K562 (cell line): Measurements from ENCODE around the gene FAM133A. TPM values are rescaled to one million over a fixed set of nuclear protein-coding genes. Genes with fewer than 3 reads are reported as not detected.

Source experiments
- ATAC-seq: fragments of 200-7000 bp; cut with Tn5 transposase; 3 replicates; pipeline ENCODE4 v1.9.1; 2020; ENCODE audit warnings: moderate library complexity
- BruUV-seq: library from RNA; stranded (reverse); fragments of 400-500 nt; replicated peaks from 2 replicates; lab custom pipeline; 2021; lab: Mats Ljungman, UMichigan
- CTCF ChIA-PET: fragments of 300-600 bp; formaldehyde crosslinking; extraction: SDS; loops from one replicate; lab custom pipeline; 2021; ENCODE audit warnings: low intra/inter-chr PET ratio; lab: Yijun Ruan, JAX
- POLR2A ChIA-PET: fragments of 300-600, 350-650 bp; sonication (Branson Sonifier 250); formaldehyde crosslinking; extraction: SDS; loops from one replicate; lab custom pipeline; 2021; ENCODE audit warnings: antibody characterized with exemption, inconsistent platforms; lab: Yijun Ruan, JAX
- DNase-seq, 4 experiments: peaks; one replicate each; pipeline versions ENCODE4 v3.0.0 to v3.0.0-alpha.2; 2011 to 2018; ENCODE audit warnings: low spot score in 3 of 4, mixed read lengths in 3 of 4; ENCODE audit errors: extremely low read depth in 1 of 4
- FAIRE-seq: peaks from 2 replicates; lab custom pipeline; 2011; peaks lifted over from hg19 to GRCh38; lab: Jason Lieb, UNC
- H2AFZ ChIP-seq: 2 replicates; pipeline ENCODE4 v1.6.0; 2011; ENCODE audit warnings: low read depth, low read length, control low read depth, inconsistent platforms
- H3K27ac ChIP-seq: fragments of 200-600 bp; 3 replicates; pipeline ENCODE4 v1.8.0; 2011; ENCODE audit warnings: low read depth, mild to moderate bottlenecking, control low read depth, inconsistent platforms, low read length, moderate library complexity, mixed read lengths; ENCODE audit errors: extremely low read depth
- H3K27me3 ChIP-seq, 2 experiments: fragments of 300-600 bp in 1 of 2; 2 replicates in 1 of 2; 3 replicates in 1 of 2; pipeline versions ENCODE4 v1.6.0 to v1.8.0; 2011; ENCODE audit warnings: inconsistent platforms in 2 of 2, low read length in 2 of 2, mild to moderate bottlenecking in 1 of 2, mixed read lengths in 1 of 2, moderate library complexity in 1 of 2; ENCODE audit not compliant: control insufficient read depth in 2 of 2, insufficient read depth in 2 of 2
- H3K36me3 ChIP-seq: fragments of 300-600 bp; 3 replicates; pipeline ENCODE4 v1.8.0; 2011; ENCODE audit warnings: mild to moderate bottlenecking, low read length, inconsistent platforms; ENCODE audit not compliant: control insufficient read depth, insufficient read depth
- H3K4me1 ChIP-seq, 2 experiments: fragments of 200-600 bp in 1 of 2; replicated peaks in 1 of 2; 2 replicates in 1 of 2; 3 replicates in 1 of 2; pipeline versions ENCODE4 v1.5.1 to v1.8.0; 2011; ENCODE audit warnings: inconsistent platforms in 2 of 2, low read length in 2 of 2, mild to moderate bottlenecking in 1 of 2, mixed read lengths in 1 of 2, moderate library complexity in 1 of 2; ENCODE audit not compliant: control insufficient read depth in 2 of 2, insufficient read depth in 2 of 2
- H3K4me2 ChIP-seq: 2 replicates; pipeline ENCODE4 v1.6.1; 2011; ENCODE audit warnings: low read length, control low read depth, inconsistent platforms, mixed read lengths; ENCODE audit not compliant: insufficient read depth
- H3K4me3 ChIP-seq: fragments of 200-600 bp; sonication (generic), shearing (Covaris generic); 2 replicates; pipeline ENCODE4 v1.5.1; 2016; ENCODE audit warnings: control low read depth, inconsistent platforms
- H3K79me2 ChIP-seq: fragments of 200-600 bp; 3 replicates; pipeline ENCODE4 v1.8.0; 2011; ENCODE audit warnings: low read length, inconsistent platforms; ENCODE audit not compliant: control insufficient read depth, insufficient read depth
- H3K9ac ChIP-seq, 2 experiments: 2 replicates each; pipeline versions ENCODE4 v1.6.0 to v1.6.1; 2011; ENCODE audit warnings: low read depth in 2 of 2, low read length in 2 of 2, control low read depth in 1 of 2, inconsistent platforms in 1 of 2, mild to moderate bottlenecking in 1 of 2, mixed read lengths in 1 of 2; ENCODE audit not compliant: insufficient read depth in 1 of 2
- H3K9me1 ChIP-seq: one replicate; pipeline ENCODE4 v1.6.0; 2011; ENCODE audit warnings: inconsistent platforms, mild to moderate bottlenecking, low read length, moderate library complexity; ENCODE audit not compliant: control insufficient read depth, insufficient read depth
- H3K9me3 ChIP-seq: replicated peaks from 2 replicates; pipeline ENCODE4 v1.5.1; 2011; ENCODE audit warnings: low read depth, low read length, inconsistent platforms; ENCODE audit not compliant: control insufficient read depth, insufficient read depth
- H4K20me1 ChIP-seq: replicated peaks from 2 replicates; pipeline ENCODE4 v1.6.1; 2011; ENCODE audit warnings: low read length, inconsistent platforms, mixed read lengths; ENCODE audit not compliant: control insufficient read depth, insufficient read depth
- EWSR1 ChIP-seq: fragments of 450-650 bp; IDR thresholded peaks from 2 replicates; pipeline ENCODE4 v1.6.1; 2018; ENCODE audit warnings: borderline replicate concordance, mild to moderate bottlenecking, low read depth, moderate library complexity; ENCODE audit not compliant: partially characterized antibody
- KLF1 ChIP-seq: fragments of 450-650 bp; IDR thresholded peaks from 2 replicates; pipeline ENCODE4 v1.6.1; 2016; ENCODE audit warnings: missing genetic modification characterization, missing compliant biosample characterization
- SPI1 ChIP-seq: IDR thresholded peaks from 2 replicates; pipeline ENCODE4 v1.6.1; 2011; ENCODE audit warnings: low read depth, low read length, control low read depth, borderline replicate concordance
- ZBTB17 ChIP-seq: fragments of 450-650 bp; formaldehyde crosslinking; IDR thresholded peaks from 2 replicates; pipeline ENCODE4 v1.4.0; 2020; ENCODE audit warnings: mild to moderate bottlenecking
- ZNF778 ChIP-seq: fragments of 450-650 bp; formaldehyde crosslinking; IDR thresholded peaks from 2 replicates; pipeline ENCODE4 v1.4.0; 2020; ENCODE audit warnings: mild to moderate bottlenecking, moderate library complexity
- ZSCAN32 ChIP-seq: fragments of 450-650 bp; formaldehyde crosslinking; IDR thresholded peaks from 2 replicates; pipeline ENCODE4 v1.4.0; 2020; ENCODE audit warnings: mild to moderate bottlenecking, moderate library complexity
- WGBS: fragments of 100-300 bp; shearing (Covaris generic); methylation state at CpG from one replicate; pipeline ENCODE4 v1.1.6; 2016; ENCODE audit warnings: low coverage, mixed read lengths; ENCODE audit not compliant: insufficient coverage; ENCODE audit errors: missing lambda C conversion rate; 5-methylcytosine and 5-hydroxymethylcytosine counted together
- in situ Hi-C: fragments of 300-500 bp; cut with MboI; formaldehyde crosslinking; loops from 4 replicates; pipeline ENCODE4 v1.15.0; 2018; ENCODE audit warnings: inconsistent platforms, mixed read lengths
- intact Hi-C: fragments of 100-400 bp; cut with micrococcal nuclease; formaldehyde crosslinking; loops from 2 replicates; pipeline ENCODE4 v1.14.2; 2022
- polyA plus RNA-seq, 8 experiments: library from polyadenylated mRNA; depleted of rRNA in 4 of 8; stranded (reverse) in 5 of 8; unstranded in 3 of 8; fragments of >200 nt; fragmentation: Nextera tagmentation in 2 of 8; fragmentation: Illumina TruSeq in 1 of 8; extraction: Ambion mirVana in 2 of 8; extraction: Trizol in 1 of 8; gene quantifications; 2 replicates each; pipeline versions ENCODE4 v1.2.1 to v1.2.3, GENCODE V29; 2011 to 2014; ENCODE audit warnings: inconsistent platforms in 1 of 8, missing spikeins in 1 of 8
- total RNA-seq, 7 experiments: library from RNA; depleted of rRNA in 6 of 7; stranded (reverse); fragments of >200 nt in 6 of 7; fragmentation: Illumina TruSeq in 2 of 7; extraction: Trizol in 2 of 7; gene quantifications; 2 replicates each; pipeline versions ENCODE4 v1.2.1 to v1.2.3, GENCODE V29; 2011 to 2021; ENCODE audit warnings: low replicate concordance in 1 of 7
- TF ChIP-seq, protein P1 (sequence below), 3 experiments: IDR thresholded peaks in 2 of 3; conservative IDR thresholded peaks in 1 of 3; 2 replicates each; pipeline ENCODE4 v1.5.1; 2011 to 2012; ENCODE audit warnings: low read length in 3 of 3, mild to moderate bottlenecking in 3 of 3, control low read depth in 2 of 3, improper control_type of control experiment in 1 of 3, inconsistent platforms in 1 of 3, low read depth in 1 of 3, mixed read lengths in 1 of 3, moderate library complexity in 1 of 3; ENCODE audit not compliant: insufficient read depth in 2 of 3
- TF ChIP-seq, protein P2 (sequence below): sonication (generic); formaldehyde crosslinking; IDR thresholded peaks from 2 replicates; pipeline ENCODE4 v1.8.0; 2022; ENCODE audit warnings: mild to moderate bottlenecking, missing genetic modification reagents
- TF ChIP-seq, protein P3 (sequence below): fragments of 250-450 bp; sonication (Bioruptor Pico); IDR thresholded peaks from 2 replicates; pipeline ENCODE4 v1.5.0; 2021

The FAM133A gene
- total and polyA plus RNA-seq, 9 of the 15 experiments (the other 6 are each of a cell fraction or from before 2014, with no cell fraction given) = 0.08 to 0.31 (median 0.18) TPM

DNA sequence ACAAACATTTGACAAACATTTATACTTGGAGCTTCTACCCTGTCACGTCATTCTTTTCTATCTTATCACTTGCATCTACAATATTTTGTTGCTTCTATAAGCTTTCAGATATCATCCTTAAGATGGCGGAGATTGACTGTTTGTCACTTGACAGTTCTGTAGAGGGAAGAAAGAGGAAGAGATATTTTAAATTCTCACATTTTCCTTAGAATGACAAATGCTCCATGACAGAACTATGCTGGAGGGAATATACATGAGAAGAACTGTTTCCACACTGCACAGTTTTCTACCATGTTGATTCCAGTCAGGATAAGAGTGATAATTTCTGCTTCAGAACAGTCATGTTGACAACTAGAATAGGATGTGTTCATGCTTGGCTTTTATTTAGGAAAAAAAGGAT is 29.7 kb downstream of the FAM133A start (continued):
- TF ChIP-seq, protein P1, sequence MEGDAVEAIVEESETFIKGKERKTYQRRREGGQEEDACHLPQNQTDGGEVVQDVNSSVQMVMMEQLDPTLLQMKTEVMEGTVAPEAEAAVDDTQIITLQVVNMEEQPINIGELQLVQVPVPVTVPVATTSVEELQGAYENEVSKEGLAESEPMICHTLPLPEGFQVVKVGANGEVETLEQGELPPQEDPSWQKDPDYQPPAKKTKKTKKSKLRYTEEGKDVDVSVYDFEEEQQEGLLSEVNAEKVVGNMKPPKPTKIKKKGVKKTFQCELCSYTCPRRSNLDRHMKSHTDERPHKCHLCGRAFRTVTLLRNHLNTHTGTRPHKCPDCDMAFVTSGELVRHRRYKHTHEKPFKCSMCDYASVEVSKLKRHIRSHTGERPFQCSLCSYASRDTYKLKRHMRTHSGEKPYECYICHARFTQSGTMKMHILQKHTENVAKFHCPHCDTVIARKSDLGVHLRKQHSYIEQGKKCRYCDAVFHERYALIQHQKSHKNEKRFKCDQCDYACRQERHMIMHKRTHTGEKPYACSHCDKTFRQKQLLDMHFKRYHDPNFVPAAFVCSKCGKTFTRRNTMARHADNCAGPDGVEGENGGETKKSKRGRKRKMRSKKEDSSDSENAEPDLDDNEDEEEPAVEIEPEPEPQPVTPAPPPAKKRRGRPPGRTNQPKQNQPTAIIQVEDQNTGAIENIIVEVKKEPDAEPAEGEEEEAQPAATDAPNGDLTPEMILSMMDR (IDR thresholded peaks at IDR 0.05 in 2 of 3, conservative IDR thresholded peaks at IDR 0.05 in 1 of 3; ENCODE audit: insufficient read depth in 2 of 3, low read depth in 1 of 3, low read length in 3 of 3) = no peak
- no peak for TF ChIP-seq ZBTB17 (CRISPR knock-in tag)
- no peak for TF ChIP-seq SPI1
- no peak for TF ChIP-seq ZNF778 (CRISPR knock-in tag)
- no peak for TF ChIP-seq EWSR1
- no peak for TF ChIP-seq KLF1 (tag)
- TF ChIP-seq, all 486 proteins: peak for 0

DNA sequence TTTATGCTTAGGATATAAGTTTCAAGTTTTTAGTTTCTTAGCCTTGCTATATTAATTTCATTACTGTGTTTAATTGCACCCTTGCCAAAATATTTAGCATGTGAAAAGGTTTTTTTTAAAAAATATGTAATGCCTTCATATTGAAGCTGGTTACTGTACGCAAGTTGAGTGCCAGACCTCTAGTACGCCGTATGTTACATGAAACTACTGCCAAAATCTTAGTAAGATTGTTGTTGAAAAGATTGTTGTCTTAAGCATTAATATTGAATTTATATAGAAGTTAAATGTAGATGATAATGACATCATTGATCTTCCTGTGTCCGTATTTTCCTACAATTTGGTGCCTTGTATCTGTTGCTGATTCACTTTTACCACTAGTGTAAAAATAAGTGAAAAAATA is 37.1 kb downstream of the FAM133A start:
- FAIRE-seq (no peak), ATAC-seq (no peak), DNase-seq (no peak)
- H4K20me1 ChIP-seq = no peaks in the 10 kb centered on the region
- intact Hi-C loops (no loop called here), in situ Hi-C loops (no loop called here)
- WGBS = 5% methylated on average over 4 of the region's 4 CpGs
- no peaks in the 10 kb centered on the region for H3K4me1 ChIP-seq
- ChIA-PET CTCF (no interaction called here), POLR2A (no interaction called here)
- TF ChIP-seq, protein P2, sequence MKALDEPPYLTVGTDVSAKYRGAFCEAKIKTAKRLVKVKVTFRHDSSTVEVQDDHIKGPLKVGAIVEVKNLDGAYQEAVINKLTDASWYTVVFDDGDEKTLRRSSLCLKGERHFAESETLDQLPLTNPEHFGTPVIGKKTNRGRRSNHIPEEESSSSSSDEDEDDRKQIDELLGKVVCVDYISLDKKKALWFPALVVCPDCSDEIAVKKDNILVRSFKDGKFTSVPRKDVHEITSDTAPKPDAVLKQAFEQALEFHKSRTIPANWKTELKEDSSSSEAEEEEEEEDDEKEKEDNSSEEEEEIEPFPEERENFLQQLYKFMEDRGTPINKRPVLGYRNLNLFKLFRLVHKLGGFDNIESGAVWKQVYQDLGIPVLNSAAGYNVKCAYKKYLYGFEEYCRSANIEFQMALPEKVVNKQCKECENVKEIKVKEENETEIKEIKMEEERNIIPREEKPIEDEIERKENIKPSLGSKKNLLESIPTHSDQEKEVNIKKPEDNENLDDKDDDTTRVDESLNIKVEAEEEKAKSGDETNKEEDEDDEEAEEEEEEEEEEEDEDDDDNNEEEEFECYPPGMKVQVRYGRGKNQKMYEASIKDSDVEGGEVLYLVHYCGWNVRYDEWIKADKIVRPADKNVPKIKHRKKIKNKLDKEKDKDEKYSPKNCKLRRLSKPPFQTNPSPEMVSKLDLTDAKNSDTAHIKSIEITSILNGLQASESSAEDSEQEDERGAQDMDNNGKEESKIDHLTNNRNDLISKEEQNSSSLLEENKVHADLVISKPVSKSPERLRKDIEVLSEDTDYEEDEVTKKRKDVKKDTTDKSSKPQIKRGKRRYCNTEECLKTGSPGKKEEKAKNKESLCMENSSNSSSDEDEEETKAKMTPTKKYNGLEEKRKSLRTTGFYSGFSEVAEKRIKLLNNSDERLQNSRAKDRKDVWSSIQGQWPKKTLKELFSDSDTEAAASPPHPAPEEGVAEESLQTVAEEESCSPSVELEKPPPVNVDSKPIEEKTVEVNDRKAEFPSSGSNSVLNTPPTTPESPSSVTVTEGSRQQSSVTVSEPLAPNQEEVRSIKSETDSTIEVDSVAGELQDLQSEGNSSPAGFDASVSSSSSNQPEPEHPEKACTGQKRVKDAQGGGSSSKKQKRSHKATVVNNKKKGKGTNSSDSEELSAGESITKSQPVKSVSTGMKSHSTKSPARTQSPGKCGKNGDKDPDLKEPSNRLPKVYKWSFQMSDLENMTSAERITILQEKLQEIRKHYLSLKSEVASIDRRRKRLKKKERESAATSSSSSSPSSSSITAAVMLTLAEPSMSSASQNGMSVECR = no peak
- TF ChIP-seq, protein P3, sequence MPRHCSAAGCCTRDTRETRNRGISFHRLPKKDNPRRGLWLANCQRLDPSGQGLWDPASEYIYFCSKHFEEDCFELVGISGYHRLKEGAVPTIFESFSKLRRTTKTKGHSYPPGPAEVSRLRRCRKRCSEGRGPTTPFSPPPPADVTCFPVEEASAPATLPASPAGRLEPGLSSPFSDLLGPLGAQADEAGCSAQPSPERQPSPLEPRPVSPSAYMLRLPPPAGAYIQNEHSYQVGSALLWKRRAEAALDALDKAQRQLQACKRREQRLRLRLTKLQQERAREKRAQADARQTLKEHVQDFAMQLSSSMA (CRISPR knock-in tag) = no peak
- TF ChIP-seq ZSCAN32 (CRISPR knock-in tag) = no peak
- H3K36me3 ChIP-seq = no peaks in the 10 kb centered on the region
- H3K9me3 ChIP-seq = no peaks in the 10 kb centered on the region
- H3K4me3 ChIP-seq = no peak overlapping the region
- no peak overlapping the region for H3K4me2 ChIP-seq
- no peaks in the 10 kb centered on the region for H3K9me1 ChIP-seq
- no peaks in the 10 kb centered on the region for H3K79me2 ChIP-seq
- H3K27me3 ChIP-seq = no peaks in the 10 kb centered on the region
- H3K9ac ChIP-seq = no peak overlapping the region
- H2AFZ ChIP-seq = no peak overlapping the region
- no TSS peak for BruUV-seq
- H3K27ac ChIP-seq = no peak overlapping the region
